ENCODE measurements around the gene HPSE2.
"Not testable (repeated sequence)": the region's sequence is repeated elsewhere in the genome, so short reads cannot be mapped to it uniquely, and the experiment has no call there.

The HPSE2 gene

DNA sequence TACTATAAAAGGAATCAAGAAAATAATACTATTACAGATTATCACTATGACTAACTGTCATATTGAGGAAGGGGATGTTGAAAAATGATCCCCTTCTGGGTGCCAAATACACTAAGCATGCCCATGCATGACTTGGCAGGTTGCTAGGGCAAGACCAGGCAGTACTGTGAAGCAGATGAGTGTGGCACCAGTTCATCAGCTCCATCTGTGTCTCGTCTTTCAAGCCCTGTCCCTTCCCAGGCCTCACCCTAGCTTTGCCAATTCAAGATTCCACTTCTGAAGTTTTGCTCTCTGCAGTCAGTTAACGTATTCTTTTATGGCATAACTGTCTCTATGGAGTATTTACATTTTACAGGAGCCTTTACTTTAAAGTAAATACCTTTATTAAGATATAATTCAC, 653.3 kb downstream of the HPSE2 start:
- no peak for FAIRE-seq
- DNase-seq (ENCODE audit: insufficient read length, low spot score): no peak

DNA sequence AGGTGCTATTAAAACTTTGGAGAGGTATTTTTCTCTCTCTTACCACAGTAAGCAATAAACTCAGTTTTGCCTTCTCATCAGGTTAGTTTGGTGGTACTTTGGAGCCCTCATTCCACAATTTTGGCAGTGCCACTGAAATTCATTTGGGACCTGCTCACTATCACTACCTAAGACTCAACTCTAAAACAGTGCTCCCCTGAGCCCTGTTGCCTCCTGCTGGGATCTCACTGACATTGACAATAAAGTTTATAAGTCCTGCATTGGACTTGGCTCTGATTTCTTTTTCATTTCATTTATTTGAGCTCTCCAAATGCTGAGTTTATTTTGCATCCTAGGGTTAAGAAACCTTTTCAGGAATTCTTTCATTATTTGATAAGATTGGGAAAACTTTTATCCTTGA, 658.1 kb downstream of the HPSE2 start:
- no peak for FAIRE-seq
- no peak for DNase-seq (ENCODE audit: insufficient read length, low spot score)

DNA sequence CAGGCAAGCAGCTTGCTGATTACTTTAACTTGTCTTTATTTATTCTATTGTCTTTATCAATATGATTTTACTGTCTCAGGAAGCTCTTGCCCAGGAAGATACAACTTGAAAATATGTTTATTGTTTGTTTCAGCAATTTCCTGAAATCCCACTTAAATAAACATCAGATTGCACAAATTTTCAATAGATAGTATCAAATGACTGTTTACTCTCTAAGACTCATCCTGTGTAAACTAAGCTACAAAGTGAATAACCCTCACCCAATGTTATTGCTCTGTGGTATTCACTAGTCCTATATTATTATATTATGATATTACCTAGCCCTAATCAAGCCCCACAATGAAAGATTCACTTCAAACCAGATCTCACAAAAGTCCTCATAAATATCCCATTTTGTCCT, 658.5 kb downstream of the HPSE2 start:
- DNase-seq (ENCODE audit: insufficient read length, low spot score) (no peak), FAIRE-seq (no peak)

DNA sequence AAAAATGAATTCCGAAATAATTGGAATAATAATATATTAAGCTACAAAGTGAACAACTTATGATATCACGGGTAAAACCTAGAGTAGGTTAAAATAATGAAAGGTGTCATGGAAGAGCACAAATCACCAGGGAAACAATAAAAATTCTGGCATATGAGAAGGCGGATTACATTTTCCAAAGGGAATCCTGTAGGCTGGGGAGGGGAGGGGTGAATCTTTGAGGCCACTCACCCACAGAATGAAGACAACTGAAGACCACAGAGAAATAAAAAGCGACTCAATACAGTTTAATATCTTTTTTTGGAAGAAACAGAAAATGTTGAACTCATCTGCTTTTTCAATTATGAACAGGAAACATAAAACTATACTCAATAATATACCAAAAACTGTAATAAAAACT, 659.6 kb downstream of the HPSE2 start:
- FAIRE-seq (no peak), DNase-seq (ENCODE audit: insufficient read length, low spot score) (no peak)

DNA sequence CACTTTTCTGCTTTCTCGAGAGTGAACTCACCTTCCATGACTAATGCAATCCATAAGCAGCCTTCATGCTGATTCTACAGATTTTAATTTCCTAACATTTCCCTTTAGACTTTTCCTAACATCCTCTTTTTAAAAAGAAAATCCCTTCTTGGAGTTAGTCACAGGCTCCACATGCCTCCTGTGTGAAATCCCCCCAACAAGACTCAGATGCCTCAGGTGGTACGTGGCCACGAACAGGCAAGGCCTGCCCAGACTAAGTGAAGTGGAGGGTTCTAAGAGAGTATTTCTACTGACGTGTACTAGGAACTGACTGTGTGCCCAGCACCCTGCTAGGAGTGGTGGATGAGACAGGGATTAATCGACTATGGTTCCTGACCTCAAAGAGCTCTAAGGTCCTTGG, 663.1 kb downstream of the HPSE2 start:
- DNase-seq (ENCODE audit: insufficient read length, low spot score) (no peak), FAIRE-seq (no peak)

DNA sequence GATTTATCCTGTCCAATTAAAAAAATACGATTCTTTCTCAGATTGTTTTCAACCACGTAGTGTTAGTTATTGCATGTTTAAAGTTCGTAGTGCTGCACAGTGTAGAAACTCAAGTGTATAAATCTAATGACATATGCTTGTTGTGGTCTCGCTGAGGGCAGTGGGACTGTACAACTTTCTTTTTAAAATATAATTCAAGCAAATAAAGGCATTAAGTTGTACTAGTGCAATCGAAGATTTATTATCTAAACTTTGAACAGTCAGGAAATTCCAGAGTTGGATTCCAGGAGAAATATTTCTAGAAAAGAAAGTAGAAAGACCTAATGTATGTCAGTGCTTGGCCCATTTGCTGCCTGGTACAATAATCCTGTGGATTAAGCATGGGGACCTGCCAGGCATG, 664.8 kb downstream of the HPSE2 start:
- DNase-seq (ENCODE audit: insufficient read length, low spot score): no peak
- FAIRE-seq: no peak

DNA sequence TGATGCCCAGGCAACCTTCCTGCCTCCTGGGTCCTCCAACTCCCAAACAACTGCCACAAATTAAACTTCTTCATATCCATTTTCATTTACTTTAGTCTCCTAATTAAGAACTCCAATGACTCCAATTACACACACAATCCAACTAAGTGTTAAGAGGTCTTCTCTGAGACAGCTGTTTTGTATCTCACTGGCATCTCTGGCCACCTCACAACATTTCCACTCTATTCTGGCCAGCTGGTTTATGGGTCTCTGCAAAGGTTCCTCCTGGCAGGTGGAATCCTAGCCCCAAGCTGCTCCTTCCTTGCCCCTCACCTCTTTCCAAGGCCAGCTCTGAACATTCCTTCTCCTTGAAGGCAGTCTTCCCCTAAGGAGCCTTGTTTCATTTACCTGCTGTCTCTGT, 665.8 kb downstream of the HPSE2 start:
- no peak for DNase-seq (ENCODE audit: insufficient read length, low spot score)
- no peak for FAIRE-seq

DNA sequence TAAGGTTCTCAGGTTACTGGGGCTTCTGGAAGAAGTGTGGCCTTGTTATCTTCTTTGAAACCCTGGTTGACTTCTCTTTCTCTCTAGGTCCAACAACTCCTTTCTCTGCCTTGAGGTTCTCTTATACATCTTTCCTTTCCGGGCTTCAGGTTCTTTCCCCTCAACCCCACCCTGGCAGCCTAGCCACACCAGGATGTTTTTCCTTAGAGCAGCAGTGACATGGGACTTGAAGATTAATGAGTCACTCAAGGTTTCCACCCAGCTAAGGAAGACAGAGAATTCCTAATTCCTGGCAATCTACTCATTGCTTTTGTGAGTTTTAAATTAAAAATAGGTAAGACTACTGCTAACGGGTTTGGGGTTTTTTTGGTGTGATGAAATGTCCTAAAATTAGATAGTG, 667.1 kb downstream of the HPSE2 start:
- FAIRE-seq (no peak), DNase-seq (ENCODE audit: insufficient read length, low spot score) (no peak)

DNA sequence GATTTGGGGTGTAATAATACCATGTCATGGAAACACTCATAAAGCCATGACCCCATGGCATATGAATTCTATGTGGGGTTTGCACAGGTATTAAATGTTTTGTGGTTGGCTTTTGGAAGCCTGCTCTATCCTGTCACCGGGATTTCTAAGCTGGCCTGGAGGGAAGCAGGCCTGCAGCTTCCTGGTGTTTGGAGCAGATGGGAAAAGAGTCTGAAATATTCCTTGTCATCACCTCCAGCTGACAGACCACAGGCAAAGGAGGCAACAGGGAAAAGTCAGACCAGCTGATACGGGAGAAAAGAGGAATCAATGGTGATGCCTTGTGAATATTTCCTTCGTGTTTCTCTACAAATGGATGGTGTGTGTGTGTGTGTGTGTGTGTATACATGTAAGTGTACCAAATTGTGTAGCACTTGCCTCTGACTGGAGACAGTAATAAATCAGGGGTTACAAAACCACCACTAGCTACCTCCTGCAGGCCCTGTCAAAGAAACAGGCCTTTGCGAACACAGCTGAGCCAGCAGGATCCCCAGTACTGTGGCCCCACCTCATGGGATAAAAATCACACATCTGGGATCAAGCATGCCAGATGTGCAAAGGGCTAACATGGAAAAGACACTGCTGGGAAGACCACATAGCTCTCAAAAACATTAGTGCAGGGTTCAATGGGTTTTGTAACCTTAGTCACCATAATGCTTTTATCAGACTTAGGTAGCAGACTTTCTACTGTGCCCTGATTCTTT, 668.1 kb downstream of the HPSE2 start:
- no peak for DNase-seq (ENCODE audit: insufficient read length, low spot score)
- FAIRE-seq: no peak

DNA sequence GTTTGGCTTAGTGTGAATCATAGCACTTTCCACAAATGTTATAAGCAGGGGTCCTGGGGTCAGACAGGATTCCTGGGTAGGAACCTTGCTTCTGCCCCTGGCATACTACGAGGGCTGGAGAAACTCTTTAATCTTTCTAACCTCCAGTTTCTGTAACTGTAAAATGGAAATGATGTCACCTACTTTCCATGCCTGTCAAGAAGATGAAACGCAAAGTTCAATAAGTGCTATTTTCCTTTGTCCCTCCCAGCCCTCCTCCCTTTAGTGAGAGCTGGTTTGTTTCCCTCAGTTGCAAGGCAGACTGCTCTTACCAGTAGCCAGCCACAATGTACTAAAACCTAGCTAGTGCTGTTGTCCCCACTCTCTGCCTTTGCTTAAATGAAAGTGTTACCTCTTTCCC, 671.8 kb downstream of the HPSE2 start:
- FAIRE-seq: no peak
- DNase-seq (ENCODE audit: insufficient read length, low spot score): no peak

DNA sequence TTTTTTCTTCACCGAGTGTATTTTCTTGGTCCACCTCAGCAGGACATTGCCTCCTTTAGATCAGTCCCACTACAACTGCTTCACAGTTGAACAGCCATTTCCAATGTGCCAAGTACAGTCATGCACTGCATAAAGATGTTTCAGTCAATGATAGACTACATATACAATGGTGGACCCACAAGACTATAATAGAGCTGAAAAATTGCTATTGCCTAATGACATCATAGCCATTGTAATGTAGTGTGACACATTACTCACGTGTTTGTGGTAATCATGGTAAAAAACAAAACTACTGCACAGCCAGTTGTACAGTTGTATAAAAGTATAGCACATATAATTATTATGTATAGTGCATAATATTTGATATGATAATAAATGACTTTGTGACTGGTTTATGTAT, 675.1 kb downstream of the HPSE2 start:
- FAIRE-seq (no peak), DNase-seq (ENCODE audit: insufficient read length, low spot score) (no peak)

DNA sequence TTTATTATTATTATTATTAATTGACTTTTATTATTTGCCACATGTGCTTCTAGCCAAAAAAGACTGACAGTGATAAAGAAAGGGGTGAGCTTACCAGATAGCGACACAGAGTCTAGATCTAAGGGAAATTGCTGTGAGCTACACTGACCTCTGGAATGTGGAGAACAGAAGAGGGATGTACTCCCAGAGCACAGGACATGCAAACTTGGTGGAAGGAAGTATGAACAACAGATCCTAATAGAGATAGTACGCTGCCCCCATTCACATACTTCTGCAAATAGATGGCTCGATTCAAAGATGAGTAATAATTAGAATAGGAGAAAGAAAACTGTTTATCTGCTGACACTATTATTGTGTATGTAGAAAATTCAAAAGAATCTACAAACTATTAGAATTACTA, 679.6 kb downstream of the HPSE2 start:
- DNase-seq (ENCODE audit: insufficient read length, low spot score) (no peak), FAIRE-seq (no peak)

DNA sequence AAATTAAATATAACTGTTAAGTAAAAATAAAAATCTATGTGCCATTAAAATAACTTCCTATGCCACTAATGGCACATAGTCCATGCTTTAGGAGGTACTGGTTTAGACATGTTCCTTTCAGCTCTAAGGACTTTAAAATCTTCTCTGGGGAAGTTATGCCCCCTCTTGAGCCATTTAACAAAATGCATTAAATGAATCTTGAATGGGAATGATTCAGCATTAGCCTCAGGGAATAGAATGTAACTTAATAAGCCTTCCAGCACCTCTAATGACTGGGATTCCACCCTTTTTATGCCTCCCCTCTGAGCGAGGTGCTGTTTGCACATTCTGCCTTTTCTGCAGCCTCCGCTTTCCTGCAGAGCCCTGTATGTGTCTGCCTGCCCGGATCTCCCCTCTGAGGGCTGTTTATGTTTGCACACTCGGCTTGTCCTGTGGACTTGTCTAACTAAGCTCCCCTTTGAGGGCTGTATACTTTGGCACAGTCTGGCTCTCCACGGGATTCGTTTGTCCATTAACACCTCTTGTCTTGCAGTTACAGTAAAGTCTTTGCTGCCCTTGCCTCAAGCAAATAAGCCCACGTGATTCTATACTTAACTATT, 680.5 kb downstream of the HPSE2 start:
- FAIRE-seq (no peak), DNase-seq (ENCODE audit: insufficient read length, low spot score) (no peak)

DNA sequence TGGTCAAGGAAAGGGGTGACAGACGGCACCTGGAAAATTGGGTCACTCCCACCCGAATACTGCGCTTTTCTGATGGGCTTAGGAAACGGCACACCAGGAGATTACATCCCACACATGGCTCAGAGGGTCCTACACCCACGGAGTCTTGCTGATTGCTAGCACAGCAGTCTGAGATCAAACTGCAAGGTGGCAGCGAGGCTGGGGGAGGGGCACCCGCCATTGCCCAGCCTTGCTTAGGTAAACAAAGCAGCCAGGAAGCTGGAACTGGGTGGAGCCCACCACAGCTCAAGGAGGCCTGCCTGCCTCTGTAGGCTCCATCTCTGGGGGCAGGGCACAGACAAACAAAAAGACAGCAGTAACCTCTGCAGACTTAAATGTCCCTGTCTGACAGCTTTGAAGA, 694.1 kb downstream of the HPSE2 start:
- DNase-seq (ENCODE audit: insufficient read length, low spot score); FAIRE-seq: not testable (repeated sequence)

DNA sequence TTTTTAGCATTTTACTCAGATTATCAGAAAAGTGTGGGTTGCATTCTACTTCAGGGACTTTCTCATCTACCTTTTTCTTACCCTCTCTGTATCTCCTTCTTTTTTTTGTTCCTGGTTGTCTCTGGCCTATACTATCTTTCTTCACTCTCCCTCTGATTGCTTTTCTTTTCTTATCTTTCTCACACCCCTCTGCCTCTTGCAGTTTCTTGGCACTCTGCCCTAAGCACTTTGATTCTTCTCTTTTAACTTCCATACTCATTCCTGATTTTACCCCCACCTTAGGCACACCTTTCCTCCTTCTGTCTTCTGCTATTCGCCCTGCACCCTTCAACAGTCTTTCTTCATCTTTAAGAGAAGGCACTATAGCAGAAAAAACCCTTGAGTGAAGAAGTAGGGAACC, 696.1 kb downstream of the HPSE2 start:
- DNase-seq (ENCODE audit: insufficient read length, low spot score): no peak

DNA sequence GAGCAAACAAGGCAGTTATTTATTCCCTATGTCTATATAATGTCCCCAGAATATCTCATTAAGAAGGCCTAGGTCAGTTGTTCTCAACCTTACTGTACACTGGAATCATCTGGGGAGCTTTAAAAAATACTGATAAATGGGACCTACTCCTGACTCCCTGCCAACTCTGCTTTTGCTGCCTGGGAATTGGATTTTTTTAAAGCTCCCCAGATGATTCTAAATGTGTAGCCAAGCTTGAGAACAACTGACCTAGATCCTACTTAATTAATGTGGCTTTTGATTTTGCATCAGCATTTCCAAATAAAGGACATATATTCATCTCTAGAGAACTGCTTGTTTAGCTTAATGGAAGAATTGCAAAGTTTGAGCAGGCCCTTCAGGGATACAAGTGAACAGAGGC, 697.2 kb downstream of the HPSE2 start:
- FAIRE-seq (no peak), DNase-seq (ENCODE audit: insufficient read length, low spot score) (no peak)

More for the DNA sequence above, 696.1 kb downstream of the HPSE2 start:
- FAIRE-seq: no peak

DNA sequence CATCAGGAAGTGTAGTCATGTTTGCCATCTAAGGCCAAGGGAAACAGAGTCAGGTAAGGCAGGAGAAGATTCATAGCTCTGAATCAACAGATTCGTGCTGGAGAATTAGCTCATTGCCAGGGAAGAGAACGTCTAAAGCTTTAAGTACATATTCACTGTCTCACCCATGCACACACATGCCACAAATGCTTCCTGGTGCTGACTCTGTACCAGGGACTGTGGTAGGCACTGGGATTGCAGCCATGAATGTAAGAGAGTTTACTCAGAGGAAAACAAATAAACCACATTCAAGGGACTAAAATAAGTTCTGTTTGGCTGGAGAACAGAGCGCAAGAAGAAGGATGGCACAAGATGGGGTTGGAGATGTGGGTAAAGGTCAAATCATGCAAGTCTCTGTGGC, 699.1 kb downstream of the HPSE2 start:
- FAIRE-seq (no peak), DNase-seq (ENCODE audit: insufficient read length, low spot score) (no peak)

DNA sequence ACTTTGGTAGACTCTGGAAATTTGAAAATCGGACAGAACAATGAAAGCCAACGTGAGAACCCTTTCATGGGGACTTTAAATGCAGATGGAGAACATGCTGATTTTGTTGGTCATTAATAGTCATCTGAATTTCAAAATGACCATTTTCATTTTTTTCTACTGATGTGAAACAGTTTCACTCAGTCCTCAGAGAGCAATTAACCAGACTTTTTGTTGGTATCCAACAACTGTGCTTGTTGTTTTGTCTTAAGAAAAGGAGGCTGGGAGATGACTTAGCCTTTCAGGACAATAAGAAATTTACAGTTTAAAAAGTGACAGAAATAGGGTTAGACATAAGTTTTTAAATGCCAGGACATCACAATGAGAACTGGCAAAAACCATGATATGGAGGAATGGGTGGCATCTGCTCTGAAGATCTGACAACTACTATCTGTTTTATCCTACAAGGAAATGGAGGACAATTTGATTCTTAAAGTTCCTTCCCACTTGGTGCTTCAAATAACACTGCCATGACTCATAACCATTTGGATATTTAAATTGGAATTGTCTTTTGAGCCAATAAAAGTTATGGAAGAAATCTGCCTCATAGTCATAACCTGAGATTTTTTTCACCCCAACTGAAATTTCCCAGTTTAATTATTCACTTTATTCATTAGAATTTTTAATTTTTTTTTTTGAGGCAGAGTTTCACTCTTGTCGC, 701.8 kb downstream of the HPSE2 start:
- DNase-seq (ENCODE audit: insufficient read length, low spot score): no peak
- no peak for FAIRE-seq

DNA sequence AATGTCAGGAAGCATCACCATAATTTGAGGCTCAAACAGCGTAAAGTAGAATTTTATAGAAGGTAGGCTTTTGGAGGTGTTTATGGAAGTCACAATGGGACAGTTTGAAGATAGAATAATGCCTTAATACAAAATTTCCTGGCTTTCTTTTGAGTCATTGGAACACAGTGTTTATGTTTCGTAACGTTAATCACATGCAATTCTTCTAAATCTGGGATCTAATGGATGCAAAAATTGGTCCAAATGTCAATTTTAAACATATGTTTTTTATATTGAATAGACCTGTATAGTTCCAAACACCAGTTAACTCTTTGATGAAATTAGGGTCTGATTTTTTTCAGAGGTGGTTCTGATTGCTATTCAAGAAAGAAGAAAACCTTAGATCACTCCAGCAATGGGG, 702.4 kb downstream of the HPSE2 start:
- no peak for FAIRE-seq
- DNase-seq (ENCODE audit: insufficient read length, low spot score): no peak

DNA sequence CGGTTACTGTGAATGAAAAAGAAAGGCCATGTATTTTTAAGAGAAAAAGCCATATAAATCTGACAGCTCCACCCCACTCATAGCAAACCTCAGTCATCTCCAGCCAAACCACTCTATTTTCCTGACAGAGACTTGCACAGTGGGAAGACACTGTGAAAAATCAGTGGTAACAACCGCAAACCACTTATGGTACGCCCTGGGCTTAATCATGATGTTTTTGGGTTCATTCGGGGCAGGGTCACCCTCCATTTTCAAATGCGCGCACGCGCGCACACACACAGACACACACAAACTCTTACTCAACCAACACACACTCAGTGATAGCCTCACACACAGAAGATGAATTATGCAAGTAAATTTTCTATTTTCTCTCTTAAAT, 706.9 kb downstream of the HPSE2 start:
- no peak for DNase-seq (ENCODE audit: insufficient read length, low spot score)
- FAIRE-seq: no peak

DNA sequence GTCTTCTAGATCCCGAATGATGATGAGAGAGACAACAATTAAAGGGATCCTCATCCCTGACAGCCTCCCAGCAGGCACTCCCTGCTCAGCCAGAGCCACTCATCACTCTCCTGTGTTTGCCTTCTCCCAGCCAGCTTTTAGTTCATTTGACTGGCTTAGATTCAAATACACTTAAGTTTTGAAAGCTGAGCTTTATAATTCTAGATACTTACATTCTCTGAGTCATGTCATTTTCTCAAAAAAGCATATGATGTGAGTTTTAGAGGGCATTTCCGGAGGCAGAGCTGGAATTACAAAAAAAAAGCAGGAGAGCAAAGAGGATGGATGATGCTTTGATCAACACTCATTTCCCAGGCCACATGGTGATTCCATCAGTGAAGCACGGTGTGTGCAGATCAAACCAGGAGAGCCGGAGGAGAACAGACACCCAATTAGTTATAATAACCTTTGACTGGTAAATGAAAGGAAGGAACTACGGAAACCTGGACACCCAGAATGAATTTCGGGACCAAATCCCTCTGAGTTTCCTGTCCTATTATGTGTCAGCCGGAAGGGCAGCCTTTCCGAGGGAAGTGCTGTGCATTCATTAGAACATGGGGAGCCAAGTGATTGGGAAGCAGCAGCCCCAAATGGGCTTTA, 707.4 kb downstream of the HPSE2 start:
- DNase-seq (ENCODE audit: insufficient read length, low spot score) (no peak), FAIRE-seq (no peak)

DNA sequence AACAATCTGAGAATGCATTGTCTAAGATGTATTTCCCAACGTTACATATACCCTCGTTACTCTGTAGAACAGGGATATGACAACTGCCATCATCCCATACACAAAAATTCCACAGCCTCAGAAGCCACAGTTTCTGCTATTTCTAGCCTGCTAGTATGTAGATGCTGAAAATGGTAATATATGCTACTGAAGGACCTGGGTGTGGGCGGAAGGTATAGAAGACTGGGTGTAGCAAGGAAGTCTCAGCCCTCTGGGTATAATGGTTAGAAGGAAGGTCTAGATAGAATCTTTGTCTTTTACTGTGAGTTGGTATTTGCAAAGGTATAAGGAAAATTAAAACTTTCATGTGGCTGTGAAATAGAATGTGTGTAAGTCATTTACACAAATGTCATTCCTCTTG, 709.7 kb downstream of the HPSE2 start:
- DNase-seq (ENCODE audit: insufficient read length, low spot score) (no peak), FAIRE-seq (no peak)
